Measurements from ENCODE around the gene IFNAR1. TPM values are rescaled to one million over a fixed set of nuclear protein-coding genes. Genes with fewer than 3 reads are reported as not detected.

The IFNAR1 gene
- total and polyA plus RNA-seq, 2 of the 8 experiments (the other 6 are each of a cell fraction or from before 2014, with no cell fraction given): 3.1 to 17.1 TPM

GRCh38 chr21:33367309-33367973 lies 42.7 kb downstream of the IFNAR1 start (continued):
- TF ChIP-seq KDM1A (IDR thresholded peaks at IDR 0.05; ENCODE audit: borderline replicate concordance, low read length) (no peak), POLR2AphosphoS5 (IDR thresholded peaks at IDR 0.05; ENCODE audit: low read depth, low read length) (no peak), MAFK (IDR thresholded peaks at IDR 0.05; ENCODE audit: low read depth, low read length) (no peak), NRF1 (IDR thresholded peaks at IDR 0.05; ENCODE audit: low read depth, low read length) (no peak), TAF7 (optimal IDR thresholded peaks at IDR 0.05; ENCODE audit: borderline replicate concordance, low read depth, low read length) (no peak), SP2 (IDR thresholded peaks at IDR 0.05; ENCODE audit: low read length) (no peak), SAP30 (IDR thresholded peaks at IDR 0.05; ENCODE audit: insufficient read depth, insufficient replicate concordance, low read length) (no peak), SRF (IDR thresholded peaks at IDR 0.05; ENCODE audit: low read depth, low read length) (peak; percentile 3; the same call in 1 of the 2 replicates), CEBPB (IDR thresholded peaks at IDR 0.05; ENCODE audit: low read depth, low read length) (no peak), CTBP2 (IDR thresholded peaks at IDR 0.05; ENCODE audit: borderline replicate concordance, insufficient read depth, insufficient read length, low read length) (no peak)
- TF ChIP-seq, protein P1, sequence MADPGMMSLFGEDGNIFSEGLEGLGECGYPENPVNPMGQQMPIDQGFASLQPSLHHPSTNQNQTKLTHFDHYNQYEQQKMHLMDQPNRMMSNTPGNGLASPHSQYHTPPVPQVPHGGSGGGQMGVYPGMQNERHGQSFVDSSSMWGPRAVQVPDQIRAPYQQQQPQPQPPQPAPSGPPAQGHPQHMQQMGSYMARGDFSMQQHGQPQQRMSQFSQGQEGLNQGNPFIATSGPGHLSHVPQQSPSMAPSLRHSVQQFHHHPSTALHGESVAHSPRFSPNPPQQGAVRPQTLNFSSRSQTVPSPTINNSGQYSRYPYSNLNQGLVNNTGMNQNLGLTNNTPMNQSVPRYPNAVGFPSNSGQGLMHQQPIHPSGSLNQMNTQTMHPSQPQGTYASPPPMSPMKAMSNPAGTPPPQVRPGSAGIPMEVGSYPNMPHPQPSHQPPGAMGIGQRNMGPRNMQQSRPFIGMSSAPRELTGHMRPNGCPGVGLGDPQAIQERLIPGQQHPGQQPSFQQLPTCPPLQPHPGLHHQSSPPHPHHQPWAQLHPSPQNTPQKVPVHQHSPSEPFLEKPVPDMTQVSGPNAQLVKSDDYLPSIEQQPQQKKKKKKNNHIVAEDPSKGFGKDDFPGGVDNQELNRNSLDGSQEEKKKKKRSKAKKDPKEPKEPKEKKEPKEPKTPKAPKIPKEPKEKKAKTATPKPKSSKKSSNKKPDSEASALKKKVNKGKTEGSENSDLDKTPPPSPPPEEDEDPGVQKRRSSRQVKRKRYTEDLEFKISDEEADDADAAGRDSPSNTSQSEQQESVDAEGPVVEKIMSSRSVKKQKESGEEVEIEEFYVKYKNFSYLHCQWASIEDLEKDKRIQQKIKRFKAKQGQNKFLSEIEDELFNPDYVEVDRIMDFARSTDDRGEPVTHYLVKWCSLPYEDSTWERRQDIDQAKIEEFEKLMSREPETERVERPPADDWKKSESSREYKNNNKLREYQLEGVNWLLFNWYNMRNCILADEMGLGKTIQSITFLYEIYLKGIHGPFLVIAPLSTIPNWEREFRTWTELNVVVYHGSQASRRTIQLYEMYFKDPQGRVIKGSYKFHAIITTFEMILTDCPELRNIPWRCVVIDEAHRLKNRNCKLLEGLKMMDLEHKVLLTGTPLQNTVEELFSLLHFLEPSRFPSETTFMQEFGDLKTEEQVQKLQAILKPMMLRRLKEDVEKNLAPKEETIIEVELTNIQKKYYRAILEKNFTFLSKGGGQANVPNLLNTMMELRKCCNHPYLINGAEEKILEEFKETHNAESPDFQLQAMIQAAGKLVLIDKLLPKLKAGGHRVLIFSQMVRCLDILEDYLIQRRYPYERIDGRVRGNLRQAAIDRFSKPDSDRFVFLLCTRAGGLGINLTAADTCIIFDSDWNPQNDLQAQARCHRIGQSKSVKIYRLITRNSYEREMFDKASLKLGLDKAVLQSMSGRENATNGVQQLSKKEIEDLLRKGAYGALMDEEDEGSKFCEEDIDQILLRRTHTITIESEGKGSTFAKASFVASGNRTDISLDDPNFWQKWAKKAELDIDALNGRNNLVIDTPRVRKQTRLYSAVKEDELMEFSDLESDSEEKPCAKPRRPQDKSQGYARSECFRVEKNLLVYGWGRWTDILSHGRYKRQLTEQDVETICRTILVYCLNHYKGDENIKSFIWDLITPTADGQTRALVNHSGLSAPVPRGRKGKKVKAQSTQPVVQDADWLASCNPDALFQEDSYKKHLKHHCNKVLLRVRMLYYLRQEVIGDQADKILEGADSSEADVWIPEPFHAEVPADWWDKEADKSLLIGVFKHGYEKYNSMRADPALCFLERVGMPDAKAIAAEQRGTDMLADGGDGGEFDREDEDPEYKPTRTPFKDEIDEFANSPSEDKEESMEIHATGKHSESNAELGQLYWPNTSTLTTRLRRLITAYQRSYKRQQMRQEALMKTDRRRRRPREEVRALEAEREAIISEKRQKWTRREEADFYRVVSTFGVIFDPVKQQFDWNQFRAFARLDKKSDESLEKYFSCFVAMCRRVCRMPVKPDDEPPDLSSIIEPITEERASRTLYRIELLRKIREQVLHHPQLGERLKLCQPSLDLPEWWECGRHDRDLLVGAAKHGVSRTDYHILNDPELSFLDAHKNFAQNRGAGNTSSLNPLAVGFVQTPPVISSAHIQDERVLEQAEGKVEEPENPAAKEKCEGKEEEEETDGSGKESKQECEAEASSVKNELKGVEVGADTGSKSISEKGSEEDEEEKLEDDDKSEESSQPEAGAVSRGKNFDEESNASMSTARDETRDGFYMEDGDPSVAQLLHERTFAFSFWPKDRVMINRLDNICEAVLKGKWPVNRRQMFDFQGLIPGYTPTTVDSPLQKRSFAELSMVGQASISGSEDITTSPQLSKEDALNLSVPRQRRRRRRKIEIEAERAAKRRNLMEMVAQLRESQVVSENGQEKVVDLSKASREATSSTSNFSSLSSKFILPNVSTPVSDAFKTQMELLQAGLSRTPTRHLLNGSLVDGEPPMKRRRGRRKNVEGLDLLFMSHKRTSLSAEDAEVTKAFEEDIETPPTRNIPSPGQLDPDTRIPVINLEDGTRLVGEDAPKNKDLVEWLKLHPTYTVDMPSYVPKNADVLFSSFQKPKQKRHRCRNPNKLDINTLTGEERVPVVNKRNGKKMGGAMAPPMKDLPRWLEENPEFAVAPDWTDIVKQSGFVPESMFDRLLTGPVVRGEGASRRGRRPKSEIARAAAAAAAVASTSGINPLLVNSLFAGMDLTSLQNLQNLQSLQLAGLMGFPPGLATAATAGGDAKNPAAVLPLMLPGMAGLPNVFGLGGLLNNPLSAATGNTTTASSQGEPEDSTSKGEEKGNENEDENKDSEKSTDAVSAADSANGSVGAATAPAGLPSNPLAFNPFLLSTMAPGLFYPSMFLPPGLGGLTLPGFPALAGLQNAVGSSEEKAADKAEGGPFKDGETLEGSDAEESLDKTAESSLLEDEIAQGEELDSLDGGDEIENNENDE (IDR thresholded peaks at IDR 0.05; ENCODE audit: insufficient replicate concordance, low read length): no peak
